A549 (cell line): ENCODE results near the gene RHOT1.

ENCODE experiments used
- EP300 ChIP-seq, 2 experiments: fragments of >200 bp; sonication (Bioruptor Twin); formaldehyde crosslinking; IDR thresholded peaks; 2 replicates in 1 of 2; 3 replicates in 1 of 2; pipeline ENCODE4 v1.6.1; 2016 to 2017
- ESRRA ChIP-seq: fragments of 150-350 bp; IDR thresholded peaks from 2 replicates; pipeline ENCODE4 v1.6.1; 2014; ENCODE audit warnings: mild to moderate bottlenecking, low read length, borderline replicate concordance
- HDAC2 ChIP-seq: fragments of 200-600 bp; sonication (generic); IDR thresholded peaks from 2 replicates; pipeline ENCODE4 v1.6.1; 2016
- POLR2A ChIP-seq: IDR thresholded peaks from 2 replicates; pipeline ENCODE4 v1.6.1; 2012; ENCODE audit warnings: mild to moderate bottlenecking, low read length
- RAD21 ChIP-seq, 2 experiments: fragments of >200 bp in 1 of 2; sonication (Bioruptor Twin) in 1 of 2; formaldehyde crosslinking in 1 of 2; IDR thresholded peaks in 1 of 2; conservative IDR thresholded peaks in 1 of 2; 2 replicates in 1 of 2; 3 replicates in 1 of 2; pipeline ENCODE4 v1.6.1; 2012 to 2018; ENCODE audit warnings: inconsistent platforms in 1 of 2
- SMC3 ChIP-seq: fragments of >200 bp; sonication (Bioruptor Twin); formaldehyde crosslinking; IDR thresholded peaks from 3 replicates; pipeline ENCODE4 v1.6.1; 2018; ENCODE audit warnings: inconsistent platforms
- SREBF2 ChIP-seq: fragments of 450-650 bp; IDR thresholded peaks from 2 replicates; pipeline ENCODE4 v1.6.1; 2014; ENCODE audit warnings: mild to moderate bottlenecking, moderate library complexity
- ZFP36 ChIP-seq: fragments of 450-650 bp; IDR thresholded peaks from 2 replicates; pipeline ENCODE4 v1.6.1; 2014; ENCODE audit warnings: borderline replicate concordance; ENCODE audit not compliant: partially characterized antibody
- ZSCAN20 ChIP-seq: fragments of 250-450 bp; sonication (Bioruptor Pico); IDR thresholded peaks from 2 replicates; pipeline ENCODE4 v1.8.0; 2022; ENCODE audit warnings: mild to moderate bottlenecking, moderate library complexity
- TF ChIP-seq, protein P1 (sequence below): fragments of >200 bp; sonication (Bioruptor Twin); formaldehyde crosslinking; IDR thresholded peaks from 3 replicates; pipeline ENCODE4 v1.5.1; 2016
- TF ChIP-seq, protein P2 (sequence below): fragments of 200-600 bp; sonication (generic); IDR thresholded peaks from 2 replicates; pipeline ENCODE4 v1.6.1; 2016; ENCODE audit warnings: antibody characterized with exemption, mild to moderate bottlenecking, moderate library complexity
- TF ChIP-seq, protein P3 (sequence below): fragments of 450-650 bp; IDR thresholded peaks from 2 replicates; pipeline ENCODE4 v1.6.1; 2014; ENCODE audit warnings: antibody characterized with exemption
- TF ChIP-seq, protein P4 (sequence below): fragments of >200 bp; sonication (Bioruptor Twin); formaldehyde crosslinking; IDR thresholded peaks from 3 replicates; pipeline ENCODE4 v1.6.1; 2016

DNA sequence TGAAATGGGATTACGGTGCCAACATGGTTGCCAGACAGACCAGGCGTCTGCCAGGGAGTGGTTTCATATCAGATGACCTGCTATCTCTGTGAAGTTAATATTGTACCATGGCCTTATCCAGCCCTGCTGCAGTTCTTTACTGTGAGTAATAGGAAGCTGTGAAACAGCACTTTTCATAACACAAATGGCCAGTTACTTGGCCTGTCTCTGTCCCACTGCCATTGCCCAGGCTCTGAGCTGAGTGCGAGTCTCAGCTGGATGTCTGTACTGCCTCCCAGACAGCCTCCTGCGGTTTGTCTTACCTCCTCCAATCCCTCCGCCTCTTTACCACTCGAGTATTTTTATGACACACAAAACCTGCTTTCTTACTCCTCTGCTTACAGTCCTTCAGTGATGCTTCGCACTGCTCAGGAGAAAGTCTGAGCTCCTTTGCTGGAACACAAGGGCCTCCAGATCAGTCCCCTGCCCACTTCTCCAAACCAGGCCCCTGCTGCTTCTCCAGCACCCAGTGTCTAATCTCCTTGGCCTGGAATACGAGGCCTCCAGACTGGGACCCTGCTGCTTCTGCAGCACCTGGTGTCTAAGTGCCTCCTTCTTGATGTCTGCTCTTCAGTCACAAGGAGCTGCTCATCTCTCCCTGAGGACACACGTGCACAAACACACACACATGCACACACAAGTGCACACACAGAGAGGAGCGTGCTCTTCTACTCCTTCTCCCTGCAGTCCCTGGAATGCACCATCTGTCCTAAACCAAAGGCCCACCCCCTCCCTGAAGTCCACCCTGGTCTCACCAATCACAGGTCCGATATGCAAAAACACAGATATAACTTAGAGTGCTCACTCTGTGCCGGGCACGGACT, 17.1 kb upstream of the RHOT1 start:
- TF ChIP-seq EP300 (IDR thresholded peaks at IDR 0.05) (no peak), ZFP36 (no peak), SREBF2 (no peak), RAD21 (conservative IDR thresholded peaks at IDR 0.05 in 1 of 2, IDR thresholded peaks at IDR 0.05 in 1 of 2) (no peak), POLR2A (no peak), HDAC2 (no peak), ZSCAN20 (CRISPR knock-in tag) (no peak), SMC3 (no peak), ESRRA (no peak)
- TF ChIP-seq, protein P1, sequence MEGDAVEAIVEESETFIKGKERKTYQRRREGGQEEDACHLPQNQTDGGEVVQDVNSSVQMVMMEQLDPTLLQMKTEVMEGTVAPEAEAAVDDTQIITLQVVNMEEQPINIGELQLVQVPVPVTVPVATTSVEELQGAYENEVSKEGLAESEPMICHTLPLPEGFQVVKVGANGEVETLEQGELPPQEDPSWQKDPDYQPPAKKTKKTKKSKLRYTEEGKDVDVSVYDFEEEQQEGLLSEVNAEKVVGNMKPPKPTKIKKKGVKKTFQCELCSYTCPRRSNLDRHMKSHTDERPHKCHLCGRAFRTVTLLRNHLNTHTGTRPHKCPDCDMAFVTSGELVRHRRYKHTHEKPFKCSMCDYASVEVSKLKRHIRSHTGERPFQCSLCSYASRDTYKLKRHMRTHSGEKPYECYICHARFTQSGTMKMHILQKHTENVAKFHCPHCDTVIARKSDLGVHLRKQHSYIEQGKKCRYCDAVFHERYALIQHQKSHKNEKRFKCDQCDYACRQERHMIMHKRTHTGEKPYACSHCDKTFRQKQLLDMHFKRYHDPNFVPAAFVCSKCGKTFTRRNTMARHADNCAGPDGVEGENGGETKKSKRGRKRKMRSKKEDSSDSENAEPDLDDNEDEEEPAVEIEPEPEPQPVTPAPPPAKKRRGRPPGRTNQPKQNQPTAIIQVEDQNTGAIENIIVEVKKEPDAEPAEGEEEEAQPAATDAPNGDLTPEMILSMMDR, result no peak
- TF ChIP-seq, protein P2, sequence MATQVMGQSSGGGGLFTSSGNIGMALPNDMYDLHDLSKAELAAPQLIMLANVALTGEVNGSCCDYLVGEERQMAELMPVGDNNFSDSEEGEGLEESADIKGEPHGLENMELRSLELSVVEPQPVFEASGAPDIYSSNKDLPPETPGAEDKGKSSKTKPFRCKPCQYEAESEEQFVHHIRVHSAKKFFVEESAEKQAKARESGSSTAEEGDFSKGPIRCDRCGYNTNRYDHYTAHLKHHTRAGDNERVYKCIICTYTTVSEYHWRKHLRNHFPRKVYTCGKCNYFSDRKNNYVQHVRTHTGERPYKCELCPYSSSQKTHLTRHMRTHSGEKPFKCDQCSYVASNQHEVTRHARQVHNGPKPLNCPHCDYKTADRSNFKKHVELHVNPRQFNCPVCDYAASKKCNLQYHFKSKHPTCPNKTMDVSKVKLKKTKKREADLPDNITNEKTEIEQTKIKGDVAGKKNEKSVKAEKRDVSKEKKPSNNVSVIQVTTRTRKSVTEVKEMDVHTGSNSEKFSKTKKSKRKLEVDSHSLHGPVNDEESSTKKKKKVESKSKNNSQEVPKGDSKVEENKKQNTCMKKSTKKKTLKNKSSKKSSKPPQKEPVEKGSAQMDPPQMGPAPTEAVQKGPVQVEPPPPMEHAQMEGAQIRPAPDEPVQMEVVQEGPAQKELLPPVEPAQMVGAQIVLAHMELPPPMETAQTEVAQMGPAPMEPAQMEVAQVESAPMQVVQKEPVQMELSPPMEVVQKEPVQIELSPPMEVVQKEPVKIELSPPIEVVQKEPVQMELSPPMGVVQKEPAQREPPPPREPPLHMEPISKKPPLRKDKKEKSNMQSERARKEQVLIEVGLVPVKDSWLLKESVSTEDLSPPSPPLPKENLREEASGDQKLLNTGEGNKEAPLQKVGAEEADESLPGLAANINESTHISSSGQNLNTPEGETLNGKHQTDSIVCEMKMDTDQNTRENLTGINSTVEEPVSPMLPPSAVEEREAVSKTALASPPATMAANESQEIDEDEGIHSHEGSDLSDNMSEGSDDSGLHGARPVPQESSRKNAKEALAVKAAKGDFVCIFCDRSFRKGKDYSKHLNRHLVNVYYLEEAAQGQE, result no peak
- TF ChIP-seq, protein P3, sequence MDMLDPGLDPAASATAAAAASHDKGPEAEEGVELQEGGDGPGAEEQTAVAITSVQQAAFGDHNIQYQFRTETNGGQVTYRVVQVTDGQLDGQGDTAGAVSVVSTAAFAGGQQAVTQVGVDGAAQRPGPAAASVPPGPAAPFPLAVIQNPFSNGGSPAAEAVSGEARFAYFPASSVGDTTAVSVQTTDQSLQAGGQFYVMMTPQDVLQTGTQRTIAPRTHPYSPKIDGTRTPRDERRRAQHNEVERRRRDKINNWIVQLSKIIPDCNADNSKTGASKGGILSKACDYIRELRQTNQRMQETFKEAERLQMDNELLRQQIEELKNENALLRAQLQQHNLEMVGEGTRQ, result no peak
- TF ChIP-seq, protein P4, sequence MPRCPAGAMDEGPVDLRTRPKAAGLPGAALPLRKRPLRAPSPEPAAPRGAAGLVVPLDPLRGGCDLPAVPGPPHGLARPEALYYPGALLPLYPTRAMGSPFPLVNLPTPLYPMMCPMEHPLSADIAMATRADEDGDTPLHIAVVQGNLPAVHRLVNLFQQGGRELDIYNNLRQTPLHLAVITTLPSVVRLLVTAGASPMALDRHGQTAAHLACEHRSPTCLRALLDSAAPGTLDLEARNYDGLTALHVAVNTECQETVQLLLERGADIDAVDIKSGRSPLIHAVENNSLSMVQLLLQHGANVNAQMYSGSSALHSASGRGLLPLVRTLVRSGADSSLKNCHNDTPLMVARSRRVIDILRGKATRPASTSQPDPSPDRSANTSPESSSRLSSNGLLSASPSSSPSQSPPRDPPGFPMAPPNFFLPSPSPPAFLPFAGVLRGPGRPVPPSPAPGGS, result no peak
